GM10248 (cell line): ENCODE measurements around the gene GGT1.
"Not testable (repeated sequence)": the region's sequence is repeated elsewhere in the genome, so short reads cannot be mapped to it uniquely, and the experiment has no call there.

Experiments
- CTCF ChIA-PET: fragments of 300-600 bp; sonication (Branson Sonifier 250); formaldehyde crosslinking; extraction: SDS; loops from one replicate; lab custom pipeline; 2021; ENCODE audit warnings: antibody characterized with exemption; lab: Yijun Ruan, JAX
- POLR2A ChIA-PET: fragments of 350-650 bp; sonication (Branson Sonifier 250); formaldehyde crosslinking; extraction: SDS; loops from one replicate; lab custom pipeline; 2020; ENCODE audit warnings: antibody characterized with exemption; lab: Yijun Ruan, JAX
- DNase-seq: peaks from one replicate; pipeline ENCODE4 v3.0.0; 2012; ENCODE audit errors: extremely low spot score
- TF ChIP-seq, protein P1 (sequence below): IDR thresholded peaks from 2 replicates; pipeline ENCODE4 v1.5.1; 2012; ENCODE audit warnings: mild to moderate bottlenecking, low read depth; ENCODE audit errors: extremely low read depth, missing control alignments, control extremely low read depth

GGT1 gene

GRCh38 chr22:24602847-24603769, at the start of gene GGT1:
TSS of gene GGT1 (plus strand) at chr22:24603193. CDS start at chr22:24611082, 7,889 bp downstream.
- POLR2A ChIA-PET, DNase-seq: not testable (repeated sequence)
- CTCF ChIA-PET = interaction anchor here (1.3 kb wide), 1 partner anchor 9 kb away, joined by 5 read pairs; no protein-coding TSS in a partner anchor

DNA sequence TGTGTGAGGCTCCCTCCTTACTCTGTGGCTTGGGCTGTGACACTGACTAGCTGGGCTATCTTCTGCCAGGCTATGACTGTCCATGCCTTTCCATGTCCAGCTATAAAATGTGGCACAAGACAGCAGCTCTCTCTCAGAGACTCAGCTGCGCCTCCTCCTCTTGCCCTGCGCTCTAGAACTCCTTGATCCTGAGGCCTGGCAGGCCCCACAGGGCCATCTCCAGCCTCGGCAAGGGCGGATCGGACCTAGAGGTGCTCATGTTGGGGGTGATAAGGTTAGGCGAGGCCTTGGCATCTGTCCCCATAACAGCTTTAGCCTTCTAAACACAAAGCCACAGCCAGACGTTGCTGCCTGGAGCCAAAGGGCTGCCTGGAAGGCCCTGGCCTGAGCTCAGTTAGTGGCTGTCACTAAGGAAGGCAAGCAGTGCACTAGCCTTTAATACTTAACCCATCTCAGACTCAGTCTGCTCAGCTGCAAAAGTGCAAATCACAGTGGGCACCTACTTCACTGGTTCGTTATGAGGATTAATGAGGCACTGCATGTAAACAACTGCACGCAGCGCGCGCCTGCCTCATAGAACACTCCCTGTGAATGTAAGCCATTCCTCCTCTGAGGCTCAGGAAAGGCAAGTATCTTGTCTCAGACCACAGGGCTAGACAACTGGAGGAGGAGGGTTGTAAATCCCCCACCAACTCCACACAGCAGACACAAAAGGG, 49.2 kb upstream of the GGT1 start:
- ChIA-PET POLR2A (no interaction called here), CTCF (interaction anchor here (0.6 to 1.5 kb wide), 5 partner anchors 9 to 129 kb away, joined by 3 to 4 read pairs (median 3); no protein-coding TSS in a partner anchor)
- no peak for DNase-seq
- TF ChIP-seq, protein P1, sequence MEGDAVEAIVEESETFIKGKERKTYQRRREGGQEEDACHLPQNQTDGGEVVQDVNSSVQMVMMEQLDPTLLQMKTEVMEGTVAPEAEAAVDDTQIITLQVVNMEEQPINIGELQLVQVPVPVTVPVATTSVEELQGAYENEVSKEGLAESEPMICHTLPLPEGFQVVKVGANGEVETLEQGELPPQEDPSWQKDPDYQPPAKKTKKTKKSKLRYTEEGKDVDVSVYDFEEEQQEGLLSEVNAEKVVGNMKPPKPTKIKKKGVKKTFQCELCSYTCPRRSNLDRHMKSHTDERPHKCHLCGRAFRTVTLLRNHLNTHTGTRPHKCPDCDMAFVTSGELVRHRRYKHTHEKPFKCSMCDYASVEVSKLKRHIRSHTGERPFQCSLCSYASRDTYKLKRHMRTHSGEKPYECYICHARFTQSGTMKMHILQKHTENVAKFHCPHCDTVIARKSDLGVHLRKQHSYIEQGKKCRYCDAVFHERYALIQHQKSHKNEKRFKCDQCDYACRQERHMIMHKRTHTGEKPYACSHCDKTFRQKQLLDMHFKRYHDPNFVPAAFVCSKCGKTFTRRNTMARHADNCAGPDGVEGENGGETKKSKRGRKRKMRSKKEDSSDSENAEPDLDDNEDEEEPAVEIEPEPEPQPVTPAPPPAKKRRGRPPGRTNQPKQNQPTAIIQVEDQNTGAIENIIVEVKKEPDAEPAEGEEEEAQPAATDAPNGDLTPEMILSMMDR = peak; percentile 5

DNA sequence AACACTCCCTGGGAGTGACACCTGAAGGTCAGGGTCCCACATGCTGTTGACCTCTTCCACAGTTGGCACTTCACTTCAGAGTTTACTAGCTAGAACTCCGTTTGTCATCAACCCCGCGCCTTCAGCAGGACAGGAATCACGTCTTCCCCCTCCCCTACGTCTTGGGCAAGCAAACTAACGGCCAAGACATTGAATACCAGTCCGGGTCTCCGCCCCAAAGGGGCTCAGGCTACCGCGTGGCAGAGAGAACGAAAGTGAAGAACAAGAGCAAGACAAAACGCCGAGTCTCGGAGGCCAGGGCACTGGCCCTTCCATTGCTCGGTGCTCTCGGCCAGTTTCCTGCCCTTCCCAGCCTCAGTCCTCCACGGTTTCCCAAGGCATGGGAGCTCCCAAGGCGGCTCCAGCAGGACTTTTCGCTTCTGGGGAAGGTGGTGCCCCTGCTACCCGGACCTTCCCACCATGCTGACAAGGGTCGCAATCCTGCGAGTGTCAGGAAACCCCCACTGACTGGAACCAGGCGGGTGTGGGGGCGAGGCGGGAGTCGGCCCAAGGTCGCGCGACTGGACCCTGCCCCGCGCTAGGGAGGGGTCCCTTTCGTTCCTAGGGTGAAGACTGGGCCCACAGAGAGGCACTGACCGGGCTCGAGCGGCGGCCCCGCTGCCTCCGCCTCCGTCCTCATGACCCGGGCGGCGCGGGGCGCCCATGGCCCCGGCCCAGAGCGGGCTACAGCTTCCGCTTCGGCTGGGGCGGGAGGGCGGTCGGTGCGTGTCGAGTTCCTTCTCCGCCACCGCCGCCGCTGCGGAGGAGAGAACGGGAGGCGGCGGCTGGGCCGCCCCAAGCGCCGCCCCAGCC, 48.5 kb upstream of the GGT1 start, which contains the start of gene GUCD1:
Gene GUCD1, minus strand, starts transcription at position 826 of the 852 bp plus-strand sequence. Its CDS starts 147 bp downstream, at position 679.
- DNase-seq = peak; percentile 47
- CTCF ChIA-PET = interaction anchor here (1.2 to 1.5 kb wide), 3 partner anchors 10 to 117 kb away, joined by 3 to 4 read pairs (median 4); no protein-coding TSS in a partner anchor
- TF ChIP-seq, protein P1 = no peak
- POLR2A ChIA-PET = interaction anchor here (0.6 to 1.6 kb wide), 6 partner anchors 9 to 200 kb away, joined by 3 to 6 read pairs (median 4); no protein-coding TSS in a partner anchor

DNA sequence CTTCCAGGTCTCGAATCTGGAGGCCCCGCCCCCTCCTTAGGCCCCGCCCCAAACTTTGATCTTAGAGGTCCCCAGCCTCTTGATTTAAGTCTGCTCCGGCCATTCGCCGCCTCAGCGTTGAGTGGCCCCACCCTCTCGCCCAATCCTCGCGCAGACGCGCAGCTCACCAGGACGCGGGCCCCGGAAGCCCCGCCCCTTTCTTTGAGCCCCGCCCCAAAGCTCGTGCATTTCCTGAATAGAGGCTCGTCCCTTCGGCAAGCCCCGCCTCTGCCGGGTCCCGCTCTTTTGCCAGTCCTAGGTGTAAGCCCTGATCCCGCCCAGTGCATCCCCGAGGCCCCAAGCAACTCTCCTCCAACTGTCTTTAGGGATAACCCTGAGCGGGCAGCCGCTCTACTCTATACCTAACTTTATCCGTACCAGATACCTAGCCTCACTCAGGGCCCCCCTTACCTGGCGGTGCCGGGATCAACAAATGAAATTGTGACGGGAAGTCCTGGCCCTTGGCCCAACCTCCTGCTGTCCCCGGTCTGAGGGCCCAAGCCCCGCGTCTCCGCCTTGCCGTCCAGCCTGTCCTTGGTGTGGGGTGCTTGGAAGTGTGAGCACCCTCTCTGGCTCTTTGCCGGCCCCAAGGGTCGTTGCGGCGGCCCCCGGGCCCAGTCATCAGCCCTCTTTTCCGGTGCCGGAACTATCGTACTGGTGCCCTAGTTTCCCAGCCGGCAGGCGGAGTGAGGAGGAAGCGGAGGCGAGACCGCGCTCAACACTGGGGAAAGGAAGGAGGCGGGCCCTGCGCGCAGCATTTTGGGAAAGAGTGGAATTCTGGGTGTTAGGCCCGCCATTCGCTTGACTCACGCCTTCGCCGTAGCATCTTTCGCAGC, 47.6 kb upstream of the GGT1 start, which contains the start of gene SNRPD3:
Gene SNRPD3, plus strand, starts transcription at position 835 of the 875 bp plus-strand sequence. CDS start 1,676 bp downstream, outside the sequence.
- CTCF ChIA-PET = interaction anchor here (0.8 kb wide), 1 partner anchor 10 kb away, joined by 3 read pairs; no protein-coding TSS in a partner anchor
- peak; percentile 100 for DNase-seq
- TF ChIP-seq, protein P1 = no peak
- POLR2A ChIA-PET = interaction anchor here (0.6 to 1.6 kb wide), 11 partner anchors 10 to 354 kb away, joined by 3 to 6 read pairs (median 4); no protein-coding TSS in a partner anchor

GRCh38 chr22:24559471-24559870, 43.5 kb upstream of the GGT1 start:
- CTCF ChIA-PET = interaction anchor here (1.3 to 1.6 kb wide), 2 partner anchors 10 to 21 kb away, joined by 3 to 5 read pairs; no protein-coding TSS in a partner anchor
- DNase-seq = no peak
- POLR2A ChIA-PET = no interaction called here
- TF ChIP-seq, protein P1 = no peak
